A549 treated with GW870086 at 1 μM for 4 hours (cell line): ENCODE measurements around the gene SNX11. TPM values are rescaled to one million over a fixed set of nuclear protein-coding genes. Genes with fewer than 3 reads are reported as not detected.

Source experiments
- total RNA-seq: library from RNA; stranded (reverse); fragments of 200-300 nt; extraction: Qiagen RNA extraction; gene quantifications from 5 replicates; pipeline ENCODE4 v1.2.3, GENCODE V29; 2022; ENCODE audit warnings: low read depth

Gene SNX11
- 27.7 to 28.5 TPM (median 28.2 TPM) in 5 replicates for total RNA-seq

GRCh38 chr17:48107137-48108055 is at the start of gene SNX11:
SNX11 (plus strand) TSS chr17:48107766; CDS start chr17:48112044, 4,278 bp downstream.

GRCh38 chr17:48101012-48101720 is 6.4 kb upstream of the SNX11 start, which contains the start of gene CBX1:
CBX1 (minus strand) TSS chr17:48101478; CDS start chr17:48077004, 24,474 bp downstream.

Other genes with a start within 250 kb of the SNX11 start
- gene SP2, start 211.5 kb upstream of the SNX11 start, total RNA-seq: 16.1 to 19.0 TPM (median 17.7 TPM) in 5 replicates
- 20.8 to 24.7 TPM (median 24.1 TPM) in 5 replicates for gene PNPO, start 166.2 kb upstream of the SNX11 start, total RNA-seq
- 0.81 to 1.1 TPM (median 0.92 TPM) in 5 replicates for gene PRR15L, start 149.9 kb upstream of the SNX11 start, total RNA-seq
- gene CDK5RAP3, start 136.7 kb upstream of the SNX11 start, total RNA-seq: 99.2 to 115 TPM (median 111 TPM) in 5 replicates
- 13.9 to 19.5 TPM (median 17.4 TPM) in 5 replicates for gene COPZ2, start 70.0 kb upstream of the SNX11 start, total RNA-seq
- 102 to 120 TPM (median 114 TPM) in 5 replicates for gene NFE2L1, start 59.4 kb upstream of the SNX11 start, total RNA-seq
- gene CBX1, start 6.3 kb upstream of the SNX11 start, total RNA-seq: 75.9 to 94.0 TPM (median 81.0 TPM) in 5 replicates